A673 (cell line): ENCODE measurements around the gene ZBTB26.

ENCODE experiments used
- EZH2 ChIP-seq: fragments of 200-600 bp; sonication (generic); IDR thresholded peaks from 2 replicates; pipeline ENCODE4 v1.6.1; 2017; ENCODE audit warnings: borderline replicate concordance, low read depth, mild to moderate bottlenecking, mixed read lengths, antibody characterized with exemption, low read length; ENCODE audit not compliant: poor library complexity, severe bottlenecking
- TF ChIP-seq, protein P1 (sequence below): fragments of 300-800, 200-600 bp; sonication (generic); conservative IDR thresholded peaks from 2 replicates; pipeline ENCODE4 v1.5.1; 2017; ENCODE audit warnings: low read depth, mild to moderate bottlenecking, antibody characterized with exemption, low read length, moderate library complexity, mixed read lengths

DNA sequence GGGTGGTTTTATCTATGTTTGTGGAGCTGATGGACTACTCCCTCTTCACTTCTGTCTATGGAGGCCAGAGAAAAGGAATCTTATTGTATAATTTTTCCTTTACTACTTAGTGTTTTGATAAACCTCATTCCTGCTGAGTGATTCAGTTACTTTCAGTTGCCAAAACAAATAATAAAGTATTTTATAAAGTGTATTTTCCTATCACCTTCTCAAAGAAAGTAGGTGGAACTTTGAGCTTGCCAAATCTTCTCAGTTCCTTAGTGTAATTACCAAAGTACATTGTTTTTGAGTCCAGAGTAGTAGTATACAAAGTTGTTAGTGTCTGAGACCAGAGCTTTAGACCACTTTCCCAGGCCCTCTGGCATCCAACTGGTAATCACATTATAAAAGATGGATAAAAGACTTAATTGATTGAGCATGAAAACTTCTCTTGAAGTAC, 23.0 kb upstream of the ZBTB26 start:
- TF ChIP-seq, protein P1, sequence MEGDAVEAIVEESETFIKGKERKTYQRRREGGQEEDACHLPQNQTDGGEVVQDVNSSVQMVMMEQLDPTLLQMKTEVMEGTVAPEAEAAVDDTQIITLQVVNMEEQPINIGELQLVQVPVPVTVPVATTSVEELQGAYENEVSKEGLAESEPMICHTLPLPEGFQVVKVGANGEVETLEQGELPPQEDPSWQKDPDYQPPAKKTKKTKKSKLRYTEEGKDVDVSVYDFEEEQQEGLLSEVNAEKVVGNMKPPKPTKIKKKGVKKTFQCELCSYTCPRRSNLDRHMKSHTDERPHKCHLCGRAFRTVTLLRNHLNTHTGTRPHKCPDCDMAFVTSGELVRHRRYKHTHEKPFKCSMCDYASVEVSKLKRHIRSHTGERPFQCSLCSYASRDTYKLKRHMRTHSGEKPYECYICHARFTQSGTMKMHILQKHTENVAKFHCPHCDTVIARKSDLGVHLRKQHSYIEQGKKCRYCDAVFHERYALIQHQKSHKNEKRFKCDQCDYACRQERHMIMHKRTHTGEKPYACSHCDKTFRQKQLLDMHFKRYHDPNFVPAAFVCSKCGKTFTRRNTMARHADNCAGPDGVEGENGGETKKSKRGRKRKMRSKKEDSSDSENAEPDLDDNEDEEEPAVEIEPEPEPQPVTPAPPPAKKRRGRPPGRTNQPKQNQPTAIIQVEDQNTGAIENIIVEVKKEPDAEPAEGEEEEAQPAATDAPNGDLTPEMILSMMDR: no peak
- no peak for TF ChIP-seq EZH2
